GM23338 (cell line): Measurements from ENCODE around the gene PPP2R5D. TPM values are rescaled to one million over a fixed set of nuclear protein-coding genes. Genes with fewer than 3 reads are reported as not detected.

Experiments
- EZH2phosphoT487 ChIP-seq: fragments of 200-600 bp; sonication (generic); IDR thresholded peaks from one replicate; pipeline ENCODE4 v1.8.1; 2018; ENCODE audit warnings: antibody characterized with exemption; ENCODE audit not compliant: unreplicated experiment
- JUNB ChIP-seq: IDR thresholded peaks from one replicate; pipeline ENCODE4 v1.6.1; 2016; ENCODE audit warnings: antibody characterized with exemption; ENCODE audit not compliant: unreplicated experiment
- POLR2AphosphoS5 ChIP-seq: IDR thresholded peaks from 2 replicates; pipeline ENCODE4 v1.6.1; 2016; ENCODE audit warnings: antibody characterized with exemption, low read depth
- STAT1 ChIP-seq: IDR thresholded peaks from one replicate; pipeline ENCODE4 v1.6.1; 2016; ENCODE audit warnings: antibody characterized with exemption; ENCODE audit not compliant: unreplicated experiment
- ZNF114 ChIP-seq: fragments of 250-450 bp; sonication (Bioruptor Pico); IDR thresholded peaks from 2 replicates; pipeline ENCODE4 v1.5.0; 2020; ENCODE audit warnings: mild to moderate bottlenecking, moderate library complexity
- ZNF331 ChIP-seq: fragments of 250-450 bp; sonication (Bioruptor Pico); IDR thresholded peaks from 2 replicates; pipeline ENCODE4 v1.5.0; 2020; ENCODE audit warnings: low read depth, mild to moderate bottlenecking, moderate library complexity
- polyA plus RNA-seq: library from polyadenylated mRNA; unstranded; fragments of >200 nt; fragmentation: Nextera tagmentation; extraction: Ambion mirVana; gene quantifications from 2 replicates; pipeline ENCODE4 v1.2.1, GENCODE V29; 2016
- total RNA-seq: library from RNA; depleted of rRNA; stranded (reverse); fragments of >200 nt; shearing (Covaris generic); gene quantifications from 2 replicates; pipeline ENCODE4 v1.2.3, GENCODE V29; 2014
- TF ChIP-seq, protein P1 (sequence below): fragments of 250-450 bp; sonication (Bioruptor Pico); IDR thresholded peaks from 2 replicates; pipeline ENCODE4 v1.5.0; 2020; ENCODE audit warnings: mild to moderate bottlenecking, moderate library complexity
- TF ChIP-seq, protein P2 (sequence below): IDR thresholded peaks from 2 replicates; pipeline ENCODE4 v1.6.1; 2016; ENCODE audit warnings: antibody characterized with exemption

PPP2R5D gene
- total and polyA plus RNA-seq, 2 experiments from 2014 or later = 20.0 to 55.3 TPM

DNA sequence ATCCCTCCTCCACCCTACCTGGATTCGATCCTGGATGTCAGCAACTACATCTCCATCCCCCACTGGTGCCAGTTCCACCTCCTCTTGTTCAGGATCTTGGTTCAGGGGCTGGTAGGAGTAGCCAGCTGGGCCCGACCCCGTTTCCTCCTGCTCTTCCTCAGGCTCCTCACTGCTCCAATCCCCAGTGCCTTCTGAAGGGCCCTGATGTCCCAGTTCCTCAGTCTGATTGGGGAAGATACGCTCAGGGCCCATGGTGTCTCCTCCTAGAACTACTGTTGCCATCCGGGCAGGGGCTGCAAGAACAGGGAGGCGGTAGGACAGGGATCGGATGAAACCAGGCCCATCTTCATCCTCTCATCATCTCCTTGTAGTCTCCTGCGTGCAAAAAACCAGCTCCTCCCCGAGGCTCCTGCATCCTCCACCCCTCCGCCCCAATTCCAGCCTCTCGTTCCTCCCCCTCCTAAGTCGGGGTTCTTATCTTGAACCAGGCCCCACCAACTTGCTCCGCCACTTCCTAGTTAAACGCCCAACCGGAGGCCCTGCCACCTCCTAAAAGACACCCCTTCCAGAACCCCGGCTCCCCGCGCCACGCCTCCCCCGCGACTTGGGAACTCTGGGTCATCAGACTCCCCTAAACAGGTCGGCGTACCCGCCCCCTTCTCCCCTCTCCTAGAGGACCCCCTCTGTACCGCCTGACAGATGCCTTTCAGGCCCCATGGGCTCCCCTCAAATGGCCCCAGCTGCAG lies 28.9 kb downstream of the PPP2R5D start (continued):
- TF ChIP-seq, protein P1, sequence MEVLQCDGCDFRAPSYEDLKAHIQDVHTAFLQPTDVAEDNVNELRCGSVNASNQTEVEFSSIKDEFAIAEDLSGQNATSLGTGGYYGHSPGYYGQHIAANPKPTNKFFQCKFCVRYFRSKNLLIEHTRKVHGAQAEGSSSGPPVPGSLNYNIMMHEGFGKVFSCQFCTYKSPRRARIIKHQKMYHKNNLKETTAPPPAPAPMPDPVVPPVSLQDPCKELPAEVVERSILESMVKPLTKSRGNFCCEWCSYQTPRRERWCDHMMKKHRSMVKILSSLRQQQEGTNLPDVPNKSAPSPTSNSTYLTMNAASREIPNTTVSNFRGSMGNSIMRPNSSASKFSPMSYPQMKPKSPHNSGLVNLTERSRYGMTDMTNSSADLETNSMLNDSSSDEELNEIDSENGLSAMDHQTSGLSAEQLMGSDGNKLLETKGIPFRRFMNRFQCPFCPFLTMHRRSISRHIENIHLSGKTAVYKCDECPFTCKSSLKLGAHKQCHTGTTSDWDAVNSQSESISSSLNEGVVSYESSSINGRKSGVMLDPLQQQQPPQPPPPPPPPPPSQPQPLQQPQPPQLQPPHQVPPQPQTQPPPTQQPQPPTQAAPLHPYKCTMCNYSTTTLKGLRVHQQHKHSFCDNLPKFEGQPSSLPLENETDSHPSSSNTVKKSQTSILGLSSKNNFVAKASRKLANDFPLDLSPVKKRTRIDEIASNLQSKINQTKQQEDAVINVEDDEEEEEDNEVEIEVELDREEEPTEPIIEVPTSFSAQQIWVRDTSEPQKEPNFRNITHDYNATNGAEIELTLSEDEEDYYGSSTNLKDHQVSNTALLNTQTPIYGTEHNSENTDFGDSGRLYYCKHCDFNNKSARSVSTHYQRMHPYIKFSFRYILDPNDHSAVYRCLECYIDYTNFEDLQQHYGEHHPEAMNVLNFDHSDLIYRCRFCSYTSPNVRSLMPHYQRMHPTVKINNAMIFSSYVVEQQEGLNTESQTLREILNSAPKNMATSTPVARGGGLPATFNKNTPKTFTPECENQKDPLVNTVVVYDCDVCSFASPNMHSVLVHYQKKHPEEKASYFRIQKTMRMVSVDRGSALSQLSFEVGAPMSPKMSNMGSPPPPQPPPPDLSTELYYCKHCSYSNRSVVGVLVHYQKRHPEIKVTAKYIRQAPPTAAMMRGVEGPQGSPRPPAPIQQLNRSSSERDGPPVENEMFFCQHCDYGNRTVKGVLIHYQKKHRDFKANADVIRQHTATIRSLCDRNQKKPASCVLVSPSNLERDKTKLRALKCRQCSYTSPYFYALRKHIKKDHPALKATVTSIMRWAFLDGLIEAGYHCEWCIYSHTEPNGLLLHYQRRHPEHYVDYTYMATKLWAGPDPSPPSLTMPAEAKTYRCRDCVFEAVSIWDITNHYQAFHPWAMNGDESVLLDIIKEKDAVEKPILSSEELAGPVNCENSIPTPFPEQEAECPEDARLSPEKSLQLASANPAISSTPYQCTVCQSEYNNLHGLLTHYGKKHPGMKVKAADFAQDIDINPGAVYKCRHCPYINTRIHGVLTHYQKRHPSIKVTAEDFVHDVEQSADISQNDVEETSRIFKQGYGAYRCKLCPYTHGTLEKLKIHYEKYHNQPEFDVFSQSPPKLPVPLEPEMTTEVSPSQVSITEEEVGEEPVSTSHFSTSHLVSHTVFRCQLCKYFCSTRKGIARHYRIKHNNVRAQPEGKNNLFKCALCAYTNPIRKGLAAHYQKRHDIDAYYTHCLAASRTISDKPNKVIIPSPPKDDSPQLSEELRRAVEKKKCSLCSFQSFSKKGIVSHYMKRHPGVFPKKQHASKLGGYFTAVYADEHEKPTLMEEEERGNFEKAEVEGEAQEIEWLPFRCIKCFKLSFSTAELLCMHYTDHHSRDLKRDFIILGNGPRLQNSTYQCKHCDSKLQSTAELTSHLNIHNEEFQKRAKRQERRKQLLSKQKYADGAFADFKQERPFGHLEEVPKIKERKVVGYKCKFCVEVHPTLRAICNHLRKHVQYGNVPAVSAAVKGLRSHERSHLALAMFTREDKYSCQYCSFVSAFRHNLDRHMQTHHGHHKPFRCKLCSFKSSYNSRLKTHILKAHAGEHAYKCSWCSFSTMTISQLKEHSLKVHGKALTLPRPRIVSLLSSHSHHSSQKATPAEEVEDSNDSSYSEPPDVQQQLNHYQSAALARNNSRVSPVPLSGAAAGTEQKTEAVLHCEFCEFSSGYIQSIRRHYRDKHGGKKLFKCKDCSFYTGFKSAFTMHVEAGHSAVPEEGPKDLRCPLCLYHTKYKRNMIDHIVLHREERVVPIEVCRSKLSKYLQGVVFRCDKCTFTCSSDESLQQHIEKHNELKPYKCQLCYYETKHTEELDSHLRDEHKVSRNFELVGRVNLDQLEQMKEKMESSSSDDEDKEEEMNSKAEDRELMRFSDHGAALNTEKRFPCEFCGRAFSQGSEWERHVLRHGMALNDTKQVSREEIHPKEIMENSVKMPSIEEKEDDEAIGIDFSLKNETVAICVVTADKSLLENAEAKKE (CRISPR knock-in tag) = no peak
- TF ChIP-seq ZNF331 (CRISPR knock-in tag) (no peak), ZNF114 (no peak), STAT1 (no peak), JUNB (no peak), EZH2phosphoT487 (no peak), POLR2AphosphoS5 (no peak)
- TF ChIP-seq, protein P2, sequence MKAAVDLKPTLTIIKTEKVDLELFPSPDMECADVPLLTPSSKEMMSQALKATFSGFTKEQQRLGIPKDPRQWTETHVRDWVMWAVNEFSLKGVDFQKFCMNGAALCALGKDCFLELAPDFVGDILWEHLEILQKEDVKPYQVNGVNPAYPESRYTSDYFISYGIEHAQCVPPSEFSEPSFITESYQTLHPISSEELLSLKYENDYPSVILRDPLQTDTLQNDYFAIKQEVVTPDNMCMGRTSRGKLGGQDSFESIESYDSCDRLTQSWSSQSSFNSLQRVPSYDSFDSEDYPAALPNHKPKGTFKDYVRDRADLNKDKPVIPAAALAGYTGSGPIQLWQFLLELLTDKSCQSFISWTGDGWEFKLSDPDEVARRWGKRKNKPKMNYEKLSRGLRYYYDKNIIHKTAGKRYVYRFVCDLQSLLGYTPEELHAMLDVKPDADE = no peak
